Measurements from ENCODE around the gene PPP1R2.

- TF ChIP-seq, protein P1, sequence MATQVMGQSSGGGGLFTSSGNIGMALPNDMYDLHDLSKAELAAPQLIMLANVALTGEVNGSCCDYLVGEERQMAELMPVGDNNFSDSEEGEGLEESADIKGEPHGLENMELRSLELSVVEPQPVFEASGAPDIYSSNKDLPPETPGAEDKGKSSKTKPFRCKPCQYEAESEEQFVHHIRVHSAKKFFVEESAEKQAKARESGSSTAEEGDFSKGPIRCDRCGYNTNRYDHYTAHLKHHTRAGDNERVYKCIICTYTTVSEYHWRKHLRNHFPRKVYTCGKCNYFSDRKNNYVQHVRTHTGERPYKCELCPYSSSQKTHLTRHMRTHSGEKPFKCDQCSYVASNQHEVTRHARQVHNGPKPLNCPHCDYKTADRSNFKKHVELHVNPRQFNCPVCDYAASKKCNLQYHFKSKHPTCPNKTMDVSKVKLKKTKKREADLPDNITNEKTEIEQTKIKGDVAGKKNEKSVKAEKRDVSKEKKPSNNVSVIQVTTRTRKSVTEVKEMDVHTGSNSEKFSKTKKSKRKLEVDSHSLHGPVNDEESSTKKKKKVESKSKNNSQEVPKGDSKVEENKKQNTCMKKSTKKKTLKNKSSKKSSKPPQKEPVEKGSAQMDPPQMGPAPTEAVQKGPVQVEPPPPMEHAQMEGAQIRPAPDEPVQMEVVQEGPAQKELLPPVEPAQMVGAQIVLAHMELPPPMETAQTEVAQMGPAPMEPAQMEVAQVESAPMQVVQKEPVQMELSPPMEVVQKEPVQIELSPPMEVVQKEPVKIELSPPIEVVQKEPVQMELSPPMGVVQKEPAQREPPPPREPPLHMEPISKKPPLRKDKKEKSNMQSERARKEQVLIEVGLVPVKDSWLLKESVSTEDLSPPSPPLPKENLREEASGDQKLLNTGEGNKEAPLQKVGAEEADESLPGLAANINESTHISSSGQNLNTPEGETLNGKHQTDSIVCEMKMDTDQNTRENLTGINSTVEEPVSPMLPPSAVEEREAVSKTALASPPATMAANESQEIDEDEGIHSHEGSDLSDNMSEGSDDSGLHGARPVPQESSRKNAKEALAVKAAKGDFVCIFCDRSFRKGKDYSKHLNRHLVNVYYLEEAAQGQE (IDR thresholded peaks at IDR 0.05; ENCODE audit: low read depth, low read length), result no peak
- TF ChIP-seq, protein P2, sequence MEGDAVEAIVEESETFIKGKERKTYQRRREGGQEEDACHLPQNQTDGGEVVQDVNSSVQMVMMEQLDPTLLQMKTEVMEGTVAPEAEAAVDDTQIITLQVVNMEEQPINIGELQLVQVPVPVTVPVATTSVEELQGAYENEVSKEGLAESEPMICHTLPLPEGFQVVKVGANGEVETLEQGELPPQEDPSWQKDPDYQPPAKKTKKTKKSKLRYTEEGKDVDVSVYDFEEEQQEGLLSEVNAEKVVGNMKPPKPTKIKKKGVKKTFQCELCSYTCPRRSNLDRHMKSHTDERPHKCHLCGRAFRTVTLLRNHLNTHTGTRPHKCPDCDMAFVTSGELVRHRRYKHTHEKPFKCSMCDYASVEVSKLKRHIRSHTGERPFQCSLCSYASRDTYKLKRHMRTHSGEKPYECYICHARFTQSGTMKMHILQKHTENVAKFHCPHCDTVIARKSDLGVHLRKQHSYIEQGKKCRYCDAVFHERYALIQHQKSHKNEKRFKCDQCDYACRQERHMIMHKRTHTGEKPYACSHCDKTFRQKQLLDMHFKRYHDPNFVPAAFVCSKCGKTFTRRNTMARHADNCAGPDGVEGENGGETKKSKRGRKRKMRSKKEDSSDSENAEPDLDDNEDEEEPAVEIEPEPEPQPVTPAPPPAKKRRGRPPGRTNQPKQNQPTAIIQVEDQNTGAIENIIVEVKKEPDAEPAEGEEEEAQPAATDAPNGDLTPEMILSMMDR (IDR thresholded peaks at IDR 0.05), result no peak
- TF ChIP-seq NFIC (IDR thresholded peaks at IDR 0.05; ENCODE audit: borderline replicate concordance) (no peak), YY1 (IDR thresholded peaks at IDR 0.05; ENCODE audit: low read depth) (no peak), SMC3 (IDR thresholded peaks at IDR 0.05; ENCODE audit: low read depth, low read length) (no peak), RFX5 (IDR thresholded peaks at IDR 0.05; ENCODE audit: low read length) (no peak), MXI1 (IDR thresholded peaks at IDR 0.05; ENCODE audit: low read depth, low read length) (no peak), FOXM1 (IDR thresholded peaks at IDR 0.05; ENCODE audit: low read depth) (no peak), TAF1 (IDR thresholded peaks at IDR 0.05; ENCODE audit: borderline replicate concordance, low read depth, low read length) (no peak), JUND (IDR thresholded peaks at IDR 0.05) (no peak), POLR2AphosphoS5 (IDR thresholded peaks at IDR 0.05; ENCODE audit: low read depth, low read length) (no peak)
- TF ChIP-seq, protein P3, sequence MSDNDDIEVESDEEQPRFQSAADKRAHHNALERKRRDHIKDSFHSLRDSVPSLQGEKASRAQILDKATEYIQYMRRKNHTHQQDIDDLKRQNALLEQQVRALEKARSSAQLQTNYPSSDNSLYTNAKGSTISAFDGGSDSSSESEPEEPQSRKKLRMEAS (IDR thresholded peaks at IDR 0.05; ENCODE audit: low read depth), result no peak
Measured at GRCh38 chr3:195517030-195517429, 26.1 kb downstream of the PPP1R2 start.

Measured in SK-N-SH (cell line).